H9 (cell line): ENCODE measurements around the gene NDST1. TPM values are rescaled to one million over a fixed set of nuclear protein-coding genes. Genes with fewer than 3 reads are reported as not detected.

Source experiments
- DNase-seq: peaks from one replicate; pipeline ENCODE4 v3.0.0-alpha.2; 2017
- H2AFZ ChIP-seq: one replicate; pipeline ENCODE4 v1.6.1; 2013; ENCODE audit warnings: mild to moderate bottlenecking, low read length, control low read depth, moderate library complexity
- H2AK5ac ChIP-seq: 2 replicates; pipeline ENCODE4 v1.6.1; 2013; ENCODE audit warnings: low read length, control low read depth, mixed read lengths; ENCODE audit not compliant: insufficient read length
- H2BK120ac ChIP-seq: one replicate; pipeline ENCODE4 v1.6.1; 2013; ENCODE audit warnings: low read depth, mild to moderate bottlenecking, low read length, control low read depth, inconsistent platforms; ENCODE audit not compliant: poor library complexity, severe bottlenecking
- H2BK12ac ChIP-seq: 2 replicates; pipeline ENCODE4 v1.6.1; 2013; ENCODE audit warnings: low read length, control low read depth, mixed read lengths, low read depth; ENCODE audit not compliant: insufficient read length
- H2BK15ac ChIP-seq: 2 replicates; pipeline ENCODE4 v1.6.1; 2013; ENCODE audit warnings: low read depth, low read length, control low read depth
- H2BK20ac ChIP-seq: one replicate; pipeline ENCODE4 v1.6.1; 2013; ENCODE audit warnings: low read depth, mild to moderate bottlenecking, low read length, control low read depth, inconsistent platforms; ENCODE audit not compliant: poor library complexity, severe bottlenecking
- H2BK5ac ChIP-seq: 2 replicates; pipeline ENCODE4 v1.6.1; 2013; ENCODE audit warnings: low read length, control low read depth, mixed read lengths; ENCODE audit not compliant: insufficient read length
- H3K14ac ChIP-seq: 2 replicates; pipeline ENCODE4 v1.6.1; 2013; ENCODE audit warnings: low read length, control low read depth; ENCODE audit not compliant: insufficient read depth
- H3K18ac ChIP-seq: 2 replicates; pipeline ENCODE4 v1.6.1; 2013; ENCODE audit warnings: low read depth, mild to moderate bottlenecking, mixed read lengths, low read length, control low read depth; ENCODE audit not compliant: insufficient read length
- H3K23ac ChIP-seq: 2 replicates; pipeline ENCODE4 v1.6.1; 2013; ENCODE audit warnings: low read length, control low read depth, mixed read lengths, low read depth; ENCODE audit not compliant: insufficient read length
- H3K23me2 ChIP-seq: 2 replicates; pipeline ENCODE4 v1.6.1; 2013; ENCODE audit warnings: low read depth, mild to moderate bottlenecking, mixed read lengths, low read length, control low read depth; ENCODE audit not compliant: insufficient read length, poor library complexity, severe bottlenecking
- H3K27ac ChIP-seq: 2 replicates; pipeline ENCODE4 v1.5.1; 2013; ENCODE audit warnings: low read length, control low read depth, mixed read lengths, low read depth; ENCODE audit not compliant: insufficient read length
- H3K27me3 ChIP-seq: 2 replicates; pipeline ENCODE4 v1.6.1; 2013; ENCODE audit warnings: low read length, control low read depth, inconsistent platforms; ENCODE audit not compliant: insufficient read depth
- H3K4ac ChIP-seq: 2 replicates; pipeline ENCODE4 v1.6.1; 2013; ENCODE audit warnings: low read depth, mild to moderate bottlenecking, control low read depth, inconsistent platforms, low read length, moderate library complexity
- H3K4me1 ChIP-seq: 2 replicates; pipeline ENCODE4 v1.6.1; 2013; ENCODE audit warnings: low read length, control low read depth, inconsistent platforms; ENCODE audit not compliant: insufficient read depth
- H3K4me2 ChIP-seq: 2 replicates; pipeline ENCODE4 v1.6.1; 2013; ENCODE audit warnings: low read length, control low read depth, mixed read lengths; ENCODE audit not compliant: insufficient read length, insufficient read depth
- H3K56ac ChIP-seq: 2 replicates; pipeline ENCODE4 v1.6.1; 2013; ENCODE audit warnings: low read depth, mild to moderate bottlenecking, mixed read lengths, low read length, control low read depth; ENCODE audit not compliant: insufficient read length
- H3K79me1 ChIP-seq: 2 replicates; pipeline ENCODE4 v1.6.1; 2013; ENCODE audit warnings: low read depth, mild to moderate bottlenecking, moderate library complexity, low read length, control low read depth, inconsistent platforms; ENCODE audit not compliant: insufficient read depth, poor library complexity, severe bottlenecking
- H3K79me2 ChIP-seq: 2 replicates; pipeline ENCODE4 v1.6.1; 2013; ENCODE audit warnings: low read length, control low read depth, inconsistent platforms; ENCODE audit not compliant: insufficient read depth
- H3K9ac ChIP-seq: 2 replicates; pipeline ENCODE4 v1.6.1; 2013; ENCODE audit warnings: low read length, control low read depth, mixed read lengths; ENCODE audit not compliant: insufficient read length; ENCODE audit errors: extremely low read depth
- H3K9me3 ChIP-seq: one replicate; pipeline ENCODE4 v1.6.1; 2013; ENCODE audit warnings: low read depth, low read length, inconsistent platforms; ENCODE audit not compliant: control insufficient read depth
- H3T11ph ChIP-seq: one replicate; pipeline ENCODE4 v1.6.1; 2013; ENCODE audit warnings: mild to moderate bottlenecking, low read length, control low read depth, inconsistent platforms
- H4K20me1 ChIP-seq: one replicate; pipeline ENCODE4 v1.6.1; 2013; ENCODE audit not compliant: control insufficient read depth, insufficient read length, insufficient read depth
- H4K5ac ChIP-seq: 2 replicates; pipeline ENCODE4 v1.6.1; 2013; ENCODE audit warnings: low read depth, mild to moderate bottlenecking, mixed read lengths, low read length, control low read depth; ENCODE audit not compliant: insufficient read length
- H4K8ac ChIP-seq: replicated peaks from 2 replicates; pipeline ENCODE4 v1.6.1; 2013; ENCODE audit warnings: low read length, control low read depth, mixed read lengths, low read depth; ENCODE audit not compliant: insufficient read length
- H4K91ac ChIP-seq: 2 replicates; pipeline ENCODE4 v1.6.1; 2013; ENCODE audit warnings: low read depth, mild to moderate bottlenecking, moderate library complexity, mixed read lengths, low read length, control low read depth; ENCODE audit not compliant: insufficient read length
- H3K27ac Mint-ChIP-seq, 3 experiments: 2 replicates in 2 of 3; 3 replicates in 1 of 3; pipeline ENCODE4 v1.8.0; 2020 to 2021; ENCODE audit warnings: mixed read lengths in 3 of 3, mild to moderate bottlenecking in 1 of 3, moderate library complexity in 1 of 3
- H3K27me3 Mint-ChIP-seq: 2 replicates; pipeline ENCODE4 v1.8.0; 2021; ENCODE audit warnings: low read depth, mild to moderate bottlenecking, moderate library complexity, mixed read lengths
- H3K36me3 Mint-ChIP-seq, 3 experiments: 2 replicates in 2 of 3; 3 replicates in 1 of 3; pipeline ENCODE4 v1.8.0; 2020 to 2021; ENCODE audit warnings: low read depth in 3 of 3, mixed read lengths in 3 of 3; ENCODE audit not compliant: insufficient read depth in 1 of 3
- H3K4me1 Mint-ChIP-seq, 2 experiments: 2 replicates each; pipeline ENCODE4 v1.8.0; 2020; ENCODE audit warnings: mixed read lengths in 2 of 2
- H3K4me3 Mint-ChIP-seq, 2 experiments: 2 replicates in 1 of 2; 3 replicates in 1 of 2; pipeline ENCODE4 v1.8.0; 2020 to 2021; ENCODE audit warnings: mild to moderate bottlenecking in 2 of 2, mixed read lengths in 2 of 2, moderate library complexity in 1 of 2
- H3K9me3 Mint-ChIP-seq, 2 experiments: 2 replicates in 1 of 2; 3 replicates in 1 of 2; pipeline ENCODE4 v1.8.0; 2020; ENCODE audit warnings: mild to moderate bottlenecking in 2 of 2, mixed read lengths in 2 of 2, moderate library complexity in 1 of 2
- WGBS: extraction: QIAGEN DNeasy Blood & Tissue Kit; methylation state at CpG from one replicate; pipeline ENCODE4 v1.1.7; 2013; ENCODE audit warnings: missing lambda C conversion rate, low lambda C conversion rate, mixed read lengths; ENCODE audit not compliant: insufficient read length; ENCODE audit errors: extremely low coverage; 5-methylcytosine and 5-hydroxymethylcytosine counted together
- total RNA-seq: library from RNA; stranded (reverse); gene quantifications from 2 replicates; pipeline ENCODE4 v1.2.1, GENCODE V29; 2021
- TF ChIP-seq, protein P1 (sequence below): fragments of 200-600 bp; sonication (generic); conservative IDR thresholded peaks from 3 replicates; pipeline ENCODE4 v1.8.0; 2021; ENCODE audit warnings: antibody characterized with exemption, mild to moderate bottlenecking

NDST1 gene
- total RNA-seq, 1 experiment from 2014 or later = 65.5 TPM

DNA sequence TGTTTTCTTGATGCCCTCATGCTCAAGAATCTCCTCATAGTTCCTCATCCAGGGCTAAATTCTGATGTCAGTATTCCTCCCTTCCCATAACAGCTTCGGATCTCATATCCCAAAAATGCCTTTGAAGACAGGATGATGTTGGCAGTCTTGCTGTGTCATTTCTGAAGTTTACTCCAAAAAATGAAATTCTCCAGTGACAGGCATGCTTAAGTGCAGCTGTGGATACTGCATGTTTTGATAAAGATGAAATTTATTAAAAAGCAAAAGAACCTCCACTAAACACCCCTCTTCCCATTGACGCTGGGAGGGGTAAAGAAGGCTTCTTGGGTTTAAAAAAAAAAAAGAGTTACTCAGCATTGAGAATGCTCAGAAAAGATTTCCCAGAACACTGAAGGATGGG lies 43.1 kb downstream of the NDST1 start:
- no peak overlapping the region for H4K91ac ChIP-seq
- H3K79me1 ChIP-seq = no peaks in the 10 kb centered on the region
- no peak overlapping the region for H3K27ac Mint-ChIP-seq
- H3K27ac ChIP-seq = no peak overlapping the region
- H4K20me1 ChIP-seq = no peaks in the 10 kb centered on the region
- no peak overlapping the region for H3K9ac ChIP-seq
- H3T11ph ChIP-seq = no peak overlapping the region
- WGBS = no CpG with 5 or more reads among the region's 2 CpGs
- H3K14ac ChIP-seq = no peak overlapping the region
- peaks cover 16 to 65% (median 65%) of the 10 kb centered on the region in 3 experiments; a peak in 6 of 7 replicates for H3K36me3 Mint-ChIP-seq
- no peak overlapping the region for H3K56ac ChIP-seq
- H3K4me1 ChIP-seq = no peaks in the 10 kb centered on the region
- H3K4me1 Mint-ChIP-seq = no peaks in the 10 kb centered on the region
- no peak overlapping the region for H3K4me3 Mint-ChIP-seq
- H2BK20ac ChIP-seq = no peak overlapping the region
- H3K23ac ChIP-seq = no peak overlapping the region
- no peak overlapping the region for H2BK5ac ChIP-seq
- no peak overlapping the region for H2BK120ac ChIP-seq
- no peaks in the 10 kb centered on the region for H3K79me2 ChIP-seq
- no peak overlapping the region for H4K5ac ChIP-seq
- no peak overlapping the region for H2BK15ac ChIP-seq
- H3K23me2 ChIP-seq = no peaks in the 10 kb centered on the region
- H3K18ac ChIP-seq = no peak overlapping the region
- H2AFZ ChIP-seq = no peak overlapping the region
- H3K27me3 ChIP-seq = no peaks in the 10 kb centered on the region
- TF ChIP-seq, protein P1, sequence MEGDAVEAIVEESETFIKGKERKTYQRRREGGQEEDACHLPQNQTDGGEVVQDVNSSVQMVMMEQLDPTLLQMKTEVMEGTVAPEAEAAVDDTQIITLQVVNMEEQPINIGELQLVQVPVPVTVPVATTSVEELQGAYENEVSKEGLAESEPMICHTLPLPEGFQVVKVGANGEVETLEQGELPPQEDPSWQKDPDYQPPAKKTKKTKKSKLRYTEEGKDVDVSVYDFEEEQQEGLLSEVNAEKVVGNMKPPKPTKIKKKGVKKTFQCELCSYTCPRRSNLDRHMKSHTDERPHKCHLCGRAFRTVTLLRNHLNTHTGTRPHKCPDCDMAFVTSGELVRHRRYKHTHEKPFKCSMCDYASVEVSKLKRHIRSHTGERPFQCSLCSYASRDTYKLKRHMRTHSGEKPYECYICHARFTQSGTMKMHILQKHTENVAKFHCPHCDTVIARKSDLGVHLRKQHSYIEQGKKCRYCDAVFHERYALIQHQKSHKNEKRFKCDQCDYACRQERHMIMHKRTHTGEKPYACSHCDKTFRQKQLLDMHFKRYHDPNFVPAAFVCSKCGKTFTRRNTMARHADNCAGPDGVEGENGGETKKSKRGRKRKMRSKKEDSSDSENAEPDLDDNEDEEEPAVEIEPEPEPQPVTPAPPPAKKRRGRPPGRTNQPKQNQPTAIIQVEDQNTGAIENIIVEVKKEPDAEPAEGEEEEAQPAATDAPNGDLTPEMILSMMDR = no peak
- H2BK12ac ChIP-seq = no peak overlapping the region
- H3K4ac ChIP-seq = no peak overlapping the region
- H3K4me2 ChIP-seq = no peak overlapping the region
- H3K27me3 Mint-ChIP-seq = no peaks in the 10 kb centered on the region
- no peak for DNase-seq
- no peaks in the 10 kb centered on the region for H3K9me3 ChIP-seq
- H4K8ac ChIP-seq = no peak overlapping the region
- no peak overlapping the region for H2AK5ac ChIP-seq
- H3K9me3 Mint-ChIP-seq = no peaks in the 10 kb centered on the region; a peak in 1 of 5 replicates
